Gastroesophageal sphincter (tissue), 4 donors: Measurements from ENCODE around the gene C14orf39. TPM values are rescaled to one million over a fixed set of nuclear protein-coding genes. Genes with fewer than 3 reads are reported as not detected.

Experiments used
- ATAC-seq: fragments of 150-250 bp; one replicate; pipeline ENCODE4 v1.9.1; 2016; ENCODE audit warnings: mild to moderate bottlenecking, moderate library complexity
- H3K27ac ChIP-seq, 4 donors: fragments of 200-600 bp; sonication (generic) in 3 of 4; 1 replicate in 3 of 4; 2 replicates in 1 of 4; pipeline ENCODE4 v1.5.1; 2016 to 2019
- H3K27me3 ChIP-seq: fragments of 200-600 bp; sonication (generic); one replicate; pipeline ENCODE4 v1.5.1; 2019
- H3K36me3 ChIP-seq, 2 donors: fragments of 200-600 bp; sonication (generic); one replicate each; pipeline ENCODE4 v1.5.1; 2019; ENCODE audit warnings: control low read depth in 1 of 2
- H3K4me1 ChIP-seq, 3 donors: fragments of 200-600 bp; sonication (generic); 1 replicate in 2 of 3; 2 replicates in 1 of 3; pipeline ENCODE4 v1.5.1; 2016 to 2019; ENCODE audit warnings: control low read depth in 2 of 3
- H3K4me3 ChIP-seq, 2 donors: fragments of 200-600 bp; sonication (generic); one replicate each; pipeline ENCODE4 v1.5.1; 2019; ENCODE audit warnings: mild to moderate bottlenecking in 1 of 2, moderate library complexity in 1 of 2
- H3K9me3 ChIP-seq, 3 donors: fragments of 200-600 bp; sonication (generic); one replicate each; pipeline ENCODE4 v1.5.1; 2017 to 2019; ENCODE audit warnings: control low read depth in 2 of 3
- CTCF ChIP-seq, 4 experiments: fragments of 200-600 bp in 2 of 4; fragments of 450-650 bp in 2 of 4; sonication (generic) in 1 of 4; IDR thresholded peaks; one replicate each; pipeline ENCODE4 v1.5.1; 2017 to 2019; ENCODE audit warnings: antibody characterized with exemption in 4 of 4, mild to moderate bottlenecking in 2 of 4, moderate library complexity in 2 of 4
- EP300 ChIP-seq: sonication (generic); formaldehyde crosslinking; IDR thresholded peaks from one replicate; pipeline ENCODE4 v1.6.1; 2017; ENCODE audit warnings: antibody characterized with exemption, mild to moderate bottlenecking
- POLR2A ChIP-seq, 2 donors: fragments of 450-650 bp; IDR thresholded peaks; one replicate each; pipeline ENCODE4 v1.6.1; 2017; ENCODE audit warnings: antibody characterized with exemption in 2 of 2, mild to moderate bottlenecking in 2 of 2, moderate library complexity in 1 of 2
- POLR2AphosphoS5 ChIP-seq: sonication (generic); formaldehyde crosslinking; IDR thresholded peaks from one replicate; pipeline ENCODE4 v1.6.1; 2017; ENCODE audit warnings: antibody characterized with exemption
- WGBS, 2 donors: methylation state at CpG; one replicate each; pipeline ENCODE4 v1.1.5; 2018; ENCODE audit warnings: low coverage in 1 of 2; 5-methylcytosine and 5-hydroxymethylcytosine counted together
- total RNA-seq, 4 donors: library from RNA; depleted of rRNA; stranded (reverse); fragments of >200 nt; gene quantifications; one replicate each; pipeline ENCODE4 v1.1.0, GENCODE V29; 2016

The C14orf39 gene
- total RNA-seq, 4 donors from 2014 or later, result 0.31 to 1.1 TPM; not detected in 2

GRCh38 chr14:60514378-60514740, 28.5 kb upstream of the C14orf39 start:
- no peaks in the 10 kb centered on the region for H3K36me3 ChIP-seq
- peaks cover 98% of the 10 kb centered on the region for H3K27me3 ChIP-seq
- peaks cover 0 to 41% (median 14%) of the 10 kb centered on the region in 3 donors for H3K4me1 ChIP-seq
- ATAC-seq, result no peak
- H3K9me3 ChIP-seq, result peaks cover 0 to 20% (median 0%) of the 10 kb centered on the region in 3 donors
- H3K4me3 ChIP-seq, result peak overlapping the region in 1 of 2 donors; percentile 49
- H3K27ac ChIP-seq, result no peak overlapping the region
- TF ChIP-seq POLR2A (IDR thresholded peaks at IDR 0.05), result no peak
- TF ChIP-seq EP300, result no peak
- no peak for TF ChIP-seq CTCF (IDR thresholded peaks at IDR 0.05)
- TF ChIP-seq POLR2AphosphoS5, result no peak
- 2% methylated on average over 9 to 10 of the region's 10 CpGs for WGBS, 2 donors

GRCh38 chr14:60512973-60513571, 27.2 kb upstream of the C14orf39 start:
- peaks cover 0 to 20% (median 0%) of the 10 kb centered on the region in 3 donors for H3K9me3 ChIP-seq
- H3K4me1 ChIP-seq, result peaks cover 0 to 54% (median 21%) of the 10 kb centered on the region in 3 donors
- no peak for ATAC-seq
- H3K27ac ChIP-seq, result no peak overlapping the region
- peaks cover 99% of the 10 kb centered on the region for H3K27me3 ChIP-seq
- WGBS, 2 donors, result 4 to 7% methylated on average over 4 of the region's 7 CpGs
- H3K36me3 ChIP-seq, result no peaks in the 10 kb centered on the region
- H3K4me3 ChIP-seq, result no peak overlapping the region
- no peak for TF ChIP-seq POLR2A (IDR thresholded peaks at IDR 0.05)
- no peak for TF ChIP-seq EP300
- TF ChIP-seq POLR2AphosphoS5, result no peak
- TF ChIP-seq CTCF (IDR thresholded peaks at IDR 0.05), result no peak

GRCh38 chr14:60512126-60512525, 26.3 kb upstream of the C14orf39 start:
- peaks cover 100% of the 10 kb centered on the region for H3K27me3 ChIP-seq
- H3K4me1 ChIP-seq, result peaks cover 0 to 60% (median 21%) of the 10 kb centered on the region in 3 donors
- ATAC-seq, result no peak
- no peak overlapping the region for H3K27ac ChIP-seq
- no peak overlapping the region for H3K4me3 ChIP-seq
- H3K9me3 ChIP-seq, result peaks cover 0 to 15% (median 0%) of the 10 kb centered on the region in 3 donors
- 26% methylated on average over 2 of the region's 2 CpGs; no CpG with 5 or more reads in 1 of the 2 donors for WGBS, 2 donors
- TF ChIP-seq CTCF (IDR thresholded peaks at IDR 0.05), result no peak
- no peak for TF ChIP-seq POLR2AphosphoS5
- H3K36me3 ChIP-seq, result no peaks in the 10 kb centered on the region

GRCh38 chr14:60510951-60511599, 25.2 kb upstream of the C14orf39 start:
- 3 to 9% methylated on average over 6 to 18 of the region's 49 CpGs for WGBS, 2 donors
- H3K4me1 ChIP-seq, result peaks cover 0 to 67% (median 24%) of the 10 kb centered on the region in 3 donors
- peak overlapping the region in 1 of 2 donors; percentile 12 for H3K4me3 ChIP-seq

More at GRCh38 chr14:60510951-60511599, 25.2 kb upstream of the C14orf39 start:
- Histone ChIP-seq H3K27me3 (peaks cover 100% of the 10 kb centered on the region), H3K36me3 (no peaks in the 10 kb centered on the region), H3K9me3 (peaks cover 0 to 9% (median 0%) of the 10 kb centered on the region in 3 donors), H3K27ac (no peak overlapping the region)
- no peak for ATAC-seq
- no peak for TF ChIP-seq EP300
- no peak for TF ChIP-seq POLR2A (IDR thresholded peaks at IDR 0.05)
- TF ChIP-seq CTCF (IDR thresholded peaks at IDR 0.05), result no peak
- no peak for TF ChIP-seq POLR2AphosphoS5
